Stomach (tissue), 9 donors: Measurements from ENCODE around the gene B4GALT5. TPM values are rescaled to one million over a fixed set of nuclear protein-coding genes. Genes with fewer than 3 reads are reported as not detected.

ENCODE experiments used
- DNase-seq, 2 donors: peaks; one replicate each; pipeline versions ENCODE4 v3.0.0 to v3.0.0-alpha.2; 2013 to 2019
- H3K27ac ChIP-seq, 5 donors: fragments of 200-600 bp in 4 of 5; sonication (generic) in 4 of 5; one replicate each; pipeline ENCODE4 v1.5.1; 2013 to 2019; ENCODE audit warnings: mild to moderate bottlenecking in 1 of 5, moderate library complexity in 1 of 5
- H3K27me3 ChIP-seq, 3 donors: fragments of 200-600 bp; sonication (generic); one replicate each; pipeline ENCODE4 v1.5.1; 2017 to 2019; ENCODE audit warnings: mixed run types in 1 of 3
- H3K36me3 ChIP-seq, 4 donors: fragments of 200-600 bp; sonication (generic); 1 replicate in 3 of 4; 2 replicates in 1 of 4; pipeline ENCODE4 v1.5.1; 2016 to 2019
- H3K4me1 ChIP-seq, 4 donors: fragments of 200-600 bp; sonication (generic); one replicate each; pipeline ENCODE4 v1.5.1; 2016 to 2019
- H3K4me3 ChIP-seq, 4 donors: fragments of 200-600 bp; sonication (generic) in 3 of 4; one replicate each; pipeline ENCODE4 v1.5.1; 2016 to 2019; ENCODE audit warnings: mild to moderate bottlenecking in 1 of 4
- H3K9me3 ChIP-seq, 4 donors: fragments of 200-600 bp; sonication (generic); one replicate each; pipeline ENCODE4 v1.5.1; 2016 to 2019
- CTCF ChIP-seq, 7 experiments: fragments of 450-650 bp in 4 of 7; fragments of 200-600 bp in 3 of 7; sonication (generic) in 3 of 7; IDR thresholded peaks; one replicate each; pipeline ENCODE4 v1.5.1; 2016 to 2019; ENCODE audit warnings: antibody characterized with exemption in 7 of 7, control low read depth in 2 of 7, mild to moderate bottlenecking in 1 of 7
- EP300 ChIP-seq: sonication (generic); formaldehyde crosslinking; IDR thresholded peaks from one replicate; pipeline ENCODE4 v1.6.1; 2017; ENCODE audit warnings: antibody characterized with exemption
- POLR2A ChIP-seq, 4 donors: fragments of 450-650 bp; IDR thresholded peaks; one replicate each; pipeline ENCODE4 v1.6.1; 2016; ENCODE audit warnings: antibody characterized with exemption in 4 of 4, control low read depth in 2 of 4, mild to moderate bottlenecking in 1 of 4, moderate library complexity in 1 of 4
- POLR2AphosphoS5 ChIP-seq, 3 donors: sonication (generic); formaldehyde crosslinking; IDR thresholded peaks; one replicate each; pipeline ENCODE4 v1.6.1; 2016; ENCODE audit warnings: antibody characterized with exemption in 3 of 3
- WGBS, 5 donors: extraction: QIAGEN DNeasy Blood & Tissue Kit in 3 of 5; methylation state at CpG; one replicate each; pipeline versions ENCODE4 v1.1.5 to v1.1.7; 2013 to 2018; 5-methylcytosine and 5-hydroxymethylcytosine counted together
- intact Hi-C: fragments of 100-400 bp; cut with DNase I; formaldehyde crosslinking; loops from one replicate; pipeline ENCODE4 v1.15.1; 2023; ENCODE audit warnings: low total_unique reads
- polyA plus RNA-seq, 3 donors: library from polyadenylated mRNA; stranded (reverse); fragments of 200-250 nt; gene quantifications; one replicate each; pipeline ENCODE4 v1.2.3, GENCODE V29; 2013
- total RNA-seq, 5 donors: library from RNA; depleted of rRNA; stranded (reverse); fragments of >200 nt; gene quantifications; one replicate each; pipeline versions ENCODE4 v1.1.0 to v1.2.3, GENCODE V29; 2014 to 2016
- donor health status: healthy with polysubstance abuse.
- donor health status: Bipolar disorder and iron deficiency.
- donor health status: healthy.

B4GALT5 gene
- total and polyA plus RNA-seq, 8 donors = 7.5 to 40.0 (median 21.5) TPM

DNA sequence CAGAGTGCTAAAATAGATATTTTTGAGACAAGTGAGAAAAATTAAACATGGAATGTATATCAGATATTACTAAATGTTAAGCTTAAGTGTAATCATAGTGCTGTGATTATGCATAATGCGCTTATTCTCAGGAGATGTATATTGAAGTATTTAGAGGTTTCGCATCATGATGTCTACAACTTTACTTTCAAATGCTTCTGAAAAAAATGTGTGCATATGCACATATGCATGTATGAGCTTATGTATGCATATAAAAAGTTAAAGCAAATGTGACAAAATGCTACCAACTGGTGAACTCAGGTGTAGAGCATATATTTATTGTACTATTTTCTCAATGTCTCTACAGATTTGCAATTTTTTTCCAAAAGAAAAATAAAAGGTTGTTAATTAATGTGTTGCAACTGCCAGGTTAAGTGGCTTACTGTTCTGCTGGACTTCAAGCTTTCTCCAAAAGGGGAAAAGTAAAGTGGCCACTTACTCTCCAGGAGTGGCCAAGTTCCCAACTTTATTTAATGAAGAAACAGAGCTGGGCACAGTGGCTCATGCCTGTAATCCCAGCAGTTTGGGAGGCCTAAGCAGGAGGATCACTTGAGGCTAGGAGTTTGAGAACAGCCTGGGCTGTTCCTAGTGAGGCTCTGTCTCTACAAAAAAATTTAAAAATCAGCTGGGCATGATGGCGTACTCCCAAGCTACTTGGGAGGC, 48.9 kb downstream of the B4GALT5 start:
- H3K27ac ChIP-seq = no peak overlapping the region
- 96 to 100% (median 98%) methylated on average over 3 of the region's 3 CpGs for WGBS, 5 donors
- TF ChIP-seq POLR2AphosphoS5 (IDR thresholded peaks at IDR 0.05) (no peak), EP300 (no peak), POLR2A (IDR thresholded peaks at IDR 0.05) (no peak), CTCF (IDR thresholded peaks at IDR 0.05) (no peak)
- H3K27me3 ChIP-seq = no peaks in the 10 kb centered on the region
- H3K9me3 ChIP-seq = no peaks in the 10 kb centered on the region
- no peak overlapping the region for H3K4me3 ChIP-seq
- no peak for DNase-seq
- H3K4me1 ChIP-seq = peaks cover 30 to 74% (median 50%) of the 10 kb centered on the region in 4 donors
- H3K36me3 ChIP-seq = no peaks in the 10 kb centered on the region
- intact Hi-C loops = no loop called here

GRCh38 chr20:49663112-49663511, 50.6 kb downstream of the B4GALT5 start:
- Histone ChIP-seq H3K4me3 (no peak overlapping the region), H3K27me3 (no peaks in the 10 kb centered on the region), H3K27ac (no peak overlapping the region), H3K4me1 (peaks cover 30 to 74% (median 50%) of the 10 kb centered on the region in 4 donors), H3K9me3 (no peaks in the 10 kb centered on the region), H3K36me3 (no peaks in the 10 kb centered on the region)
- DNase-seq = no peak
- TF ChIP-seq EP300 (no peak), POLR2A (IDR thresholded peaks at IDR 0.05) (no peak), CTCF (IDR thresholded peaks at IDR 0.05) (no peak)
- intact Hi-C loops = no loop called here

- H3K36me3 ChIP-seq = no peaks in the 10 kb centered on the region
- H3K9me3 ChIP-seq = no peaks in the 10 kb centered on the region
- peaks cover 38 to 74% (median 52%) of the 10 kb centered on the region in 4 donors for H3K4me1 ChIP-seq
- DNase-seq = peak in 1 of 2 donors; percentile 48
- H3K27me3 ChIP-seq = no peaks in the 10 kb centered on the region
- H3K27ac ChIP-seq = peak overlapping the region in 1 of 5 donors; percentile 48
- TF ChIP-seq POLR2A (IDR thresholded peaks at IDR 0.05) = no peak
- TF ChIP-seq CTCF (IDR thresholded peaks at IDR 0.05) = no peak
- TF ChIP-seq POLR2AphosphoS5 (IDR thresholded peaks at IDR 0.05) = no peak
- TF ChIP-seq EP300 = no peak
- no peak overlapping the region for H3K4me3 ChIP-seq
- intact Hi-C loops = no loop called here
- 61 to 74% (median 68%) methylated on average over 8 of the region's 8 CpGs for WGBS, 5 donors
These were observed 51.9 kb downstream of the B4GALT5 start for GRCh38 chr20:49661560-49662329.

DNA sequence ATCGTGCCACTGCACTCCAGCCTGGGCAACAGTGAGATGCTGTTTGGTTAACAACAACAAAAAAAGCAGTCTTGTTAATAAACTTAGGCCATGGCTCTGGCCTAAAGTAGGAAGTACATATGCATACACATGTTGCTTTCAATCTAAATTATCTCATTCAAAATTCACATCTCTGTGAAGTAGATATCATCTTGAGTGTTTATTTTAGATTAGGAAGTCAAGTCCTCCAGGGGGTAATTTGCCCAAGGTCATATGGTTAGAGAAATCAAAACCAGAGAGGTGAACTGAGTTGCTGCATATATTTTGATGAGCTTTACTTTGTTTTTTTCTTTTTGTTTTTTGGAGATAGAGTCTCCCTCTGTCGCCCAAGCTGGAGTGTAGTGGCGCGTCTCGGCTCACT, 52.8 kb downstream of the B4GALT5 start:
- peaks cover 0 to 6% (median 3%) of the 10 kb centered on the region in 4 donors for H3K36me3 ChIP-seq
- H3K27ac ChIP-seq = no peak overlapping the region
- 83 to 94% (median 84%) methylated on average over 5 of the region's 5 CpGs for WGBS, 5 donors
- TF ChIP-seq CTCF (IDR thresholded peaks at IDR 0.05) = no peak
- no peak for DNase-seq
- no peaks in the 10 kb centered on the region for H3K9me3 ChIP-seq
- H3K4me3 ChIP-seq = no peak overlapping the region
- intact Hi-C loops = no loop called here
- H3K27me3 ChIP-seq = no peaks in the 10 kb centered on the region
- peaks cover 38 to 77% (median 51%) of the 10 kb centered on the region in 4 donors for H3K4me1 ChIP-seq
